Measurements from ENCODE around the gene HIRA.

DNA sequence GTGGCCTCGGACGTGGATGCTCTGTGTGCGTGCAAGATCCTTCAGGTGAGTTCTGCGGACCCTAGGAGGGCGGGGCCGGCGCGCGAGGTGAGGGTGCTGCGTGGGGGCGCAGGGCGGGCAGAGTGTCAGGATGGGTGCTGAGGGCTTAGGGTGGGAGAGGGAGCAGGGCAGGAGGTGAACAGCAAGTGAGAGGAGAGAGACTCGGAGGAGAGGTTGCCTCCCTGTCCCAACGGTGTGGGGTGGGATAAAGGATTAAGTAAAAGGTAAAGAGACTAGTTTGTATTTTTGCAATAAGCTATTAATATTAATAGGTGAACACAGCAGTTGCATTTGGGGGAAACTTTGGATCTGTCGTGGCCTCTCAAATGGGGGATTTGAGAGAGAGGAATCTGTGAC is 48.6 kb upstream of the HIRA start:
- TF ChIP-seq GATA3 (IDR thresholded peaks at IDR 0.05; ENCODE audit: borderline replicate concordance) (no peak), POLR2A (IDR thresholded peaks at IDR 0.05; ENCODE audit: low read length) (no peak)
- TF ChIP-seq, protein P1, sequence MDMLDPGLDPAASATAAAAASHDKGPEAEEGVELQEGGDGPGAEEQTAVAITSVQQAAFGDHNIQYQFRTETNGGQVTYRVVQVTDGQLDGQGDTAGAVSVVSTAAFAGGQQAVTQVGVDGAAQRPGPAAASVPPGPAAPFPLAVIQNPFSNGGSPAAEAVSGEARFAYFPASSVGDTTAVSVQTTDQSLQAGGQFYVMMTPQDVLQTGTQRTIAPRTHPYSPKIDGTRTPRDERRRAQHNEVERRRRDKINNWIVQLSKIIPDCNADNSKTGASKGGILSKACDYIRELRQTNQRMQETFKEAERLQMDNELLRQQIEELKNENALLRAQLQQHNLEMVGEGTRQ (IDR thresholded peaks at IDR 0.05): no peak
- TF ChIP-seq, protein P2, sequence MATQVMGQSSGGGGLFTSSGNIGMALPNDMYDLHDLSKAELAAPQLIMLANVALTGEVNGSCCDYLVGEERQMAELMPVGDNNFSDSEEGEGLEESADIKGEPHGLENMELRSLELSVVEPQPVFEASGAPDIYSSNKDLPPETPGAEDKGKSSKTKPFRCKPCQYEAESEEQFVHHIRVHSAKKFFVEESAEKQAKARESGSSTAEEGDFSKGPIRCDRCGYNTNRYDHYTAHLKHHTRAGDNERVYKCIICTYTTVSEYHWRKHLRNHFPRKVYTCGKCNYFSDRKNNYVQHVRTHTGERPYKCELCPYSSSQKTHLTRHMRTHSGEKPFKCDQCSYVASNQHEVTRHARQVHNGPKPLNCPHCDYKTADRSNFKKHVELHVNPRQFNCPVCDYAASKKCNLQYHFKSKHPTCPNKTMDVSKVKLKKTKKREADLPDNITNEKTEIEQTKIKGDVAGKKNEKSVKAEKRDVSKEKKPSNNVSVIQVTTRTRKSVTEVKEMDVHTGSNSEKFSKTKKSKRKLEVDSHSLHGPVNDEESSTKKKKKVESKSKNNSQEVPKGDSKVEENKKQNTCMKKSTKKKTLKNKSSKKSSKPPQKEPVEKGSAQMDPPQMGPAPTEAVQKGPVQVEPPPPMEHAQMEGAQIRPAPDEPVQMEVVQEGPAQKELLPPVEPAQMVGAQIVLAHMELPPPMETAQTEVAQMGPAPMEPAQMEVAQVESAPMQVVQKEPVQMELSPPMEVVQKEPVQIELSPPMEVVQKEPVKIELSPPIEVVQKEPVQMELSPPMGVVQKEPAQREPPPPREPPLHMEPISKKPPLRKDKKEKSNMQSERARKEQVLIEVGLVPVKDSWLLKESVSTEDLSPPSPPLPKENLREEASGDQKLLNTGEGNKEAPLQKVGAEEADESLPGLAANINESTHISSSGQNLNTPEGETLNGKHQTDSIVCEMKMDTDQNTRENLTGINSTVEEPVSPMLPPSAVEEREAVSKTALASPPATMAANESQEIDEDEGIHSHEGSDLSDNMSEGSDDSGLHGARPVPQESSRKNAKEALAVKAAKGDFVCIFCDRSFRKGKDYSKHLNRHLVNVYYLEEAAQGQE (IDR thresholded peaks at IDR 0.05): no peak

Data from A549 (cell line).